ENCODE data around the gene ATP8A2.

DNA sequence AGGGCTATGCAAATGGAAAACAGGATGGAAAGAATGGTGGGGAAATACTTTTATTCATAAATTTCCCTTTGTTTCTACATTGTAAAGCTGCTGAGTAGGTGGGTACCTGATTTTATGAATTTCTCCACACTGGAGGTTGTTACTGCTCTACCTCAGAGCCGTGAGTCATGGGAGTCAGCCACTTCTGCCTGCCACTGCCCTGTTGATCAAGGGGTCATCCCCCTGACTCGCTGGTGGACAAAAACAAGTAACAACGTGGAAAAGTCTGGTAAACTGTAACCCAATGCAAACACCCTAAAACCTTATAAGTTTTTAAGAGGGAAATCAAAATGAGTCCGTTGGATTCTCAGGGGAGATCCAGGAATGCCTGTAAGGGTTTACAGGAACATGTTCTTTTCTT, 329.5 kb downstream of the ATP8A2 start:
- TF ChIP-seq CTCF (IDR thresholded peaks at IDR 0.05): no peak
- TF ChIP-seq EZH2phosphoT487 (IDR thresholded peaks at IDR 0.05): no peak
- no peak for TF ChIP-seq EZH2 (IDR thresholded peaks at IDR 0.05)

Measured in neural progenitor cell (in vitro differentiated cells).